ENCODE measurements around the gene UBN1. TPM values are rescaled to one million over a fixed set of nuclear protein-coding genes. Genes with fewer than 3 reads are reported as not detected.

Gene UBN1
- total and polyA plus RNA-seq, 2 of the 13 experiments (the other 11 are each of a cell fraction or from before 2014, with no cell fraction given) = 10.6 to 23.5 TPM

GRCh38 chr16:4852221-4852872 lies 5.1 kb downstream of the UBN1 start:
- H3K79me2 ChIP-seq (ENCODE audit: insufficient read depth, low read length) = peaks cover 54% of the 10 kb centered on the region
- peaks cover 31% of the 10 kb centered on the region for H4K20me1 ChIP-seq (ENCODE audit: insufficient read depth, low read length)
- BruUV-seq (replicated peaks) = no TSS peak
- peaks cover 33% of the 10 kb centered on the region for H3K4me1 ChIP-seq (ENCODE audit: insufficient read depth, low read length)
- ChIA-PET CTCF (ENCODE audit: low intra/inter-chr PET ratio, low total read pairs) (no interaction called here), POLR2A (no interaction called here)
- DNase-seq (ENCODE audit: low spot score) (no peak), ATAC-seq (no peak), FAIRE-seq (no peak)
- peaks cover 0 to 4% of the 10 kb centered on the region in 2 experiments; a peak in 1 of 5 replicates for H3K27me3 ChIP-seq (ENCODE audit: control insufficient read depth in 1 of 2, insufficient read depth in 2 of 2, low read length in 2 of 2)
- WGBS (ENCODE audit: low lambda C conversion rate) = 93% methylated on average over 1 of the region's 1 CpG
- in situ Hi-C loops (cut with HindIII; ENCODE audit: extremely low pct_ligation_motif_present, low pct_unique_long_range_greater_than_20kb) (no loop called here), intact Hi-C loops (cut with micrococcal nuclease; ENCODE audit: unreplicated experiment) (no loop called here)
- no peak overlapping the region for H3K4me3 ChIP-seq (replicated peaks in 1 of 3; ENCODE audit: insufficient read depth in 1 of 3, low read depth in 2 of 3, low read length in 3 of 3)
- H2AFZ ChIP-seq (ENCODE audit: low read length) = no peak overlapping the region
- TF ChIP-seq ZNF737 (CRISPR knock-in tag; IDR thresholded peaks at IDR 0.05; ENCODE audit: borderline replicate concordance) = no peak
- TF ChIP-seq ATF7 (IDR thresholded peaks at IDR 0.05) = no peak
- TF ChIP-seq ATF7 (CRISPR knock-in tag; IDR thresholded peaks at IDR 0.05) = no peak
- no peak for TF ChIP-seq JUN (CRISPR knock-in tag; IDR thresholded peaks at IDR 0.05)
- no peak for TF ChIP-seq PBX2 (CRISPR knock-in tag; IDR thresholded peaks at IDR 0.05)
- TF ChIP-seq CREM (IDR thresholded peaks at IDR 0.05) = no peak
- TF ChIP-seq CREM (CRISPR knock-in tag; IDR thresholded peaks at IDR 0.05) = no peak
- no peak for TF ChIP-seq ZNF350 (CRISPR knock-in tag; IDR thresholded peaks at IDR 0.05; ENCODE audit: borderline replicate concordance, low read depth)
- H3K9me3 ChIP-seq (ENCODE audit: low read length) = no peaks in the 10 kb centered on the region
- peaks cover 14 to 44% of the 10 kb centered on the region in 2 experiments for H3K36me3 ChIP-seq (replicated peaks in 1 of 2; ENCODE audit: control insufficient read depth in 1 of 2, insufficient read depth in 2 of 2, low read length in 2 of 2)
- H3K4me2 ChIP-seq (ENCODE audit: low read depth, low read length) = no peak overlapping the region
- H3K9ac ChIP-seq (ENCODE audit: insufficient read depth, low read depth, low read length) = no peak overlapping the region
- H3K27ac ChIP-seq (ENCODE audit: extremely low read length, insufficient read depth, low read length) = no peak overlapping the region

GRCh38 chr16:4855371-4855770 lies 8.1 kb downstream of the UBN1 start:
- no TSS peak for BruUV-seq (replicated peaks)
- Histone ChIP-seq H3K4me3 (replicated peaks in 1 of 3; ENCODE audit: insufficient read depth in 1 of 3, low read depth in 2 of 3, low read length in 3 of 3) (no peak overlapping the region), H3K4me2 (ENCODE audit: low read depth, low read length) (no peak overlapping the region), H3K27me3 (ENCODE audit: control insufficient read depth in 1 of 2, insufficient read depth in 2 of 2, low read length in 2 of 2) (no peaks in the 10 kb centered on the region), H2AFZ (ENCODE audit: low read length) (no peak overlapping the region), H3K79me2 (ENCODE audit: insufficient read depth, low read length) (peaks cover 28% of the 10 kb centered on the region), H3K27ac (ENCODE audit: extremely low read length, insufficient read depth, low read length) (no peak overlapping the region), H3K36me3 (replicated peaks in 1 of 2; ENCODE audit: control insufficient read depth in 1 of 2, insufficient read depth in 2 of 2, low read length in 2 of 2) (peaks cover 24 to 74% of the 10 kb centered on the region in 2 experiments), H3K9me3 (ENCODE audit: low read length) (no peaks in the 10 kb centered on the region), H3K9ac (ENCODE audit: insufficient read depth, low read depth, low read length) (no peak overlapping the region), H4K20me1 (ENCODE audit: insufficient read depth, low read length) (peaks cover 9% of the 10 kb centered on the region), H3K4me1 (ENCODE audit: insufficient read depth, low read length) (peaks cover 13% of the 10 kb centered on the region)
- ChIA-PET CTCF (ENCODE audit: low intra/inter-chr PET ratio, low total read pairs) (no interaction called here), POLR2A (no interaction called here)
- in situ Hi-C loops (cut with HindIII; ENCODE audit: extremely low pct_ligation_motif_present, low pct_unique_long_range_greater_than_20kb) = no loop called here
- TF ChIP-seq FUBP1 (CRISPR knock-in tag; IDR thresholded peaks at IDR 0.05; ENCODE audit: borderline replicate concordance) (no peak), TBX2 (CRISPR knock-in tag; IDR thresholded peaks at IDR 0.05; ENCODE audit: borderline replicate concordance) (no peak), XRCC5 (optimal IDR thresholded peaks at IDR 0.05; ENCODE audit: low read length) (no peak), ETV5 (CRISPR knock-in tag; IDR thresholded peaks at IDR 0.05; ENCODE audit: borderline replicate concordance) (no peak), ZNF230 (CRISPR knock-in tag; IDR thresholded peaks at IDR 0.05) (no peak), IKZF4 (CRISPR knock-in tag; IDR thresholded peaks at IDR 0.05; ENCODE audit: borderline replicate concordance, low read depth, not compliant biosample characterization) (no peak), IRF1 (CRISPR knock-in tag; IDR thresholded peaks at IDR 0.05; ENCODE audit: low read depth) (no peak)
- DNase-seq (ENCODE audit: low spot score) = no peak
- WGBS (ENCODE audit: low lambda C conversion rate) = 94% methylated on average over 5 of the region's 5 CpGs
- intact Hi-C loops (cut with micrococcal nuclease; ENCODE audit: unreplicated experiment) = no loop called here
- ATAC-seq = no peak
- FAIRE-seq = no peak

All from HepG2 (cell line).